OCI-M2 (cell line): ENCODE results near the gene PSME2.
A peak's percentile ranks its signal among the peaks of the same experiment; 100 is the strongest.

ENCODE experiments used
- DNase-seq: peaks from one replicate; lab custom pipeline; 2025; ENCODE audit not compliant: unreplicated experiment; lab: John Stamatoyannopoulos, UW

PSME2 gene

GRCh38 chr14:24179961-24180796, 33.8 kb upstream of the PSME2 start:
- DNase-seq: no peak

GRCh38 chr14:24179294-24179960, 33.0 kb upstream of the PSME2 start:
- no peak for DNase-seq

GRCh38 chr14:24178399-24179178, 32.2 kb upstream of the PSME2 start:
- no peak for DNase-seq

- DNase-seq: no peak
These were observed 31.5 kb upstream of the PSME2 start for GRCh38 chr14:24177891-24178290.

GRCh38 chr14:24177041-24177825, 30.8 kb upstream of the PSME2 start:
- no peak for DNase-seq

GRCh38 chr14:24176599-24176998, 30.2 kb upstream of the PSME2 start:
- no peak for DNase-seq

GRCh38 chr14:24172871-24173281, 26.5 kb upstream of the PSME2 start:
- DNase-seq: no peak

GRCh38 chr14:24172261-24172860, 26.0 kb upstream of the PSME2 start:
- DNase-seq: no peak

- DNase-seq: no peak
These were observed 25.2 kb upstream of the PSME2 start, which contains the start of gene REC8 for GRCh38 chr14:24171422-24172260. REC8 (plus strand) TSS chr14:24172080; CDS start chr14:24172553, 473 bp downstream.

- no peak for DNase-seq
These were observed 21.2 kb upstream of the PSME2 start for GRCh38 chr14:24167469-24168114.

- no peak for DNase-seq
These were observed 19.4 kb upstream of the PSME2 start for GRCh38 chr14:24165785-24166184.

- no peak for DNase-seq
These were observed 18.1 kb upstream of the PSME2 start for GRCh38 chr14:24164518-24164991.

GRCh38 chr14:24162093-24162492, 15.7 kb upstream of the PSME2 start:
- DNase-seq: no peak

GRCh38 chr14:24160850-24161804, 14.7 kb upstream of the PSME2 start, which contains the start of gene IRF9:
IRF9 (plus strand) TSS chr14:24161265; CDS start chr14:24162145, 880 bp downstream.
- DNase-seq: peak; percentile 90

- DNase-seq: no peak
These were observed 14.1 kb upstream of the PSME2 start for GRCh38 chr14:24160499-24160849.

- DNase-seq: no peak
These were observed 13.5 kb upstream of the PSME2 start for GRCh38 chr14:24159777-24160498.

GRCh38 chr14:24157331-24157730, 10.9 kb upstream of the PSME2 start:
- DNase-seq: no peak
